Sigmoid colon (tissue), 7 donors: ENCODE measurements around the gene TBC1D16. TPM values are rescaled to one million over a fixed set of nuclear protein-coding genes. Genes with fewer than 3 reads are reported as not detected.

Experiments used
- DNase-seq: peaks from one replicate; pipeline ENCODE4 v3.0.0-alpha.2; 2019
- H3K27ac ChIP-seq, 4 donors: fragments of 200-600 bp; sonication (generic); one replicate each; pipeline ENCODE4 v1.5.1; 2016 to 2019; ENCODE audit warnings: mild to moderate bottlenecking in 1 of 4
- H3K27me3 ChIP-seq, 3 donors: fragments of 200-600 bp; sonication (generic); one replicate each; pipeline ENCODE4 v1.5.1; 2019; ENCODE audit warnings: mild to moderate bottlenecking in 1 of 3
- H3K36me3 ChIP-seq, 4 donors: fragments of 200-600 bp; sonication (generic); one replicate each; pipeline ENCODE4 v1.5.1; 2016 to 2019
- H3K4me1 ChIP-seq, 4 donors: fragments of 200-600 bp; sonication (generic); one replicate each; pipeline ENCODE4 v1.5.1; 2017 to 2019
- H3K4me3 ChIP-seq, 4 donors: fragments of 200-600 bp; sonication (generic); one replicate each; pipeline ENCODE4 v1.5.1; 2017 to 2019; ENCODE audit warnings: mild to moderate bottlenecking in 2 of 4, moderate library complexity in 1 of 4
- H3K9me3 ChIP-seq, 4 donors: fragments of 200-600 bp in 3 of 4; sonication (generic) in 3 of 4; one replicate each; pipeline versions ENCODE4 v1.5.1 to v1.6.1; 2013 to 2019
- CTCF ChIP-seq, 4 experiments: fragments of 450-650 bp in 3 of 4; fragments of 200-600 bp in 1 of 4; IDR thresholded peaks; one replicate each; pipeline ENCODE4 v1.5.1; 2016 to 2019; ENCODE audit warnings: antibody characterized with exemption in 4 of 4, mild to moderate bottlenecking in 3 of 4, moderate library complexity in 2 of 4
- EP300 ChIP-seq, 4 donors: sonication (generic); formaldehyde crosslinking; IDR thresholded peaks; one replicate each; pipeline ENCODE4 v1.6.1; 2017; ENCODE audit warnings: antibody characterized with exemption in 4 of 4
- POLR2A ChIP-seq, 2 donors: fragments of 450-650 bp; IDR thresholded peaks; one replicate each; pipeline ENCODE4 v1.6.1; 2016; ENCODE audit warnings: antibody characterized with exemption in 2 of 2, mild to moderate bottlenecking in 2 of 2, moderate library complexity in 2 of 2
- POLR2AphosphoS5 ChIP-seq, 4 donors: sonication (generic); formaldehyde crosslinking; IDR thresholded peaks; one replicate each; pipeline ENCODE4 v1.6.1; 2017; ENCODE audit warnings: antibody characterized with exemption in 4 of 4
- WGBS, 2 donors: extraction: QIAGEN DNeasy Blood & Tissue Kit; methylation state at CpG; one replicate each; pipeline ENCODE4 v1.1.7; 2013; 5-methylcytosine and 5-hydroxymethylcytosine counted together
- intact Hi-C: fragments of 100-400 bp; cut with DNase I; formaldehyde crosslinking; loops from one replicate; pipeline ENCODE4 v1.15.1; 2023
- polyA plus RNA-seq, 3 donors: library from polyadenylated mRNA; stranded (reverse); fragments of 200-250 nt; gene quantifications; one replicate each; pipeline ENCODE4 v1.2.3, GENCODE V29; 2013
- total RNA-seq, 4 donors: library from RNA; depleted of rRNA; stranded (reverse); fragments of >200 nt; gene quantifications; one replicate each; pipeline ENCODE4 v1.1.0, GENCODE V29; 2016
- donor health status: healthy with polysubstance abuse.
- donor health status: Bipolar disorder and iron deficiency.
- donor health status: healthy.

The TBC1D16 gene
- total and polyA plus RNA-seq, 7 donors, result 3.6 to 21.9 (median 15.7) TPM

GRCh38 chr17:79984877-79985276 lies 50.8 kb downstream of the TBC1D16 start:
- Histone ChIP-seq H3K9me3 (no peaks in the 10 kb centered on the region), H3K4me3 (no peak overlapping the region), H3K27ac (no peak overlapping the region), H3K36me3 (no peaks in the 10 kb centered on the region), H3K4me1 (peaks cover 0 to 41% (median 33%) of the 10 kb centered on the region in 4 donors), H3K27me3 (no peaks in the 10 kb centered on the region)
- 48 to 65% methylated on average over 10 of the region's 10 CpGs for WGBS, 2 donors
- intact Hi-C loops, result no loop called here
- peak; percentile 25 for DNase-seq
- TF ChIP-seq POLR2AphosphoS5 (IDR thresholded peaks at IDR 0.05) (no peak), EP300 (IDR thresholded peaks at IDR 0.05) (no peak), POLR2A (IDR thresholded peaks at IDR 0.05) (no peak), CTCF (IDR thresholded peaks at IDR 0.05) (no peak)

GRCh38 chr17:79984045-79984840 lies 51.4 kb downstream of the TBC1D16 start:
- DNase-seq, result no peak
- Histone ChIP-seq H3K4me1 (peaks cover 0 to 41% (median 33%) of the 10 kb centered on the region in 4 donors), H3K4me3 (no peak overlapping the region), H3K36me3 (no peaks in the 10 kb centered on the region), H3K9me3 (no peaks in the 10 kb centered on the region), H3K27me3 (no peaks in the 10 kb centered on the region), H3K27ac (no peak overlapping the region)
- no peak for TF ChIP-seq POLR2AphosphoS5 (IDR thresholded peaks at IDR 0.05)
- no peak for TF ChIP-seq CTCF (IDR thresholded peaks at IDR 0.05)
- no peak for TF ChIP-seq EP300 (IDR thresholded peaks at IDR 0.05)
- TF ChIP-seq POLR2A (IDR thresholded peaks at IDR 0.05), result no peak
- intact Hi-C loops, result no loop called here
- WGBS, 2 donors, result 87 to 90% methylated on average over 5 of the region's 5 CpGs

DNA sequence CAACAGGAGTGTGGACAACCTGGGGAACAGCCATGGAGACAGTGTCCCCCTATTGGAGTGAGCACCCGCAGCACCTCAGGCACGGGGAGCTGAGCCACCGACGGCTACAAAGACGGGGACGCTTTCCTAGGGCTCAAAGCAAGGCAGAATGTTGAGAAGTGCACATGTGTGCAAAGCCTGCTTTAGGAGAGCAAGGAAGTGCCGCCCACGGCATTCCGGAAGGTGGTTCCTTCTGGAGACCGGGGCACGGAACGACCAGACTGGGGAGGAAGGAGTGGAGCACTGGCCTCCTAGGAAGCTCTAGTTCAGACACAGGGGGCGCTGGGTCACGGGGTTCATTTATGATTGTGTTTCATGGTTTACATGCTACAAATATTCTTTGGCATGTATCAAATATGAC lies 52.2 kb downstream of the TBC1D16 start:
- intact Hi-C loops, result no loop called here
- Histone ChIP-seq H3K4me3 (no peak overlapping the region), H3K36me3 (no peaks in the 10 kb centered on the region), H3K4me1 (peaks cover 0 to 40% (median 31%) of the 10 kb centered on the region in 4 donors), H3K9me3 (no peaks in the 10 kb centered on the region), H3K27me3 (no peaks in the 10 kb centered on the region), H3K27ac (no peak overlapping the region)
- TF ChIP-seq CTCF (IDR thresholded peaks at IDR 0.05) (no peak), POLR2A (IDR thresholded peaks at IDR 0.05) (no peak), EP300 (IDR thresholded peaks at IDR 0.05) (no peak), POLR2AphosphoS5 (IDR thresholded peaks at IDR 0.05) (no peak)
- peak; percentile 53 for DNase-seq
- 92 to 94% methylated on average over 14 of the region's 14 CpGs for WGBS, 2 donors

GRCh38 chr17:79982986-79983385 lies 52.7 kb downstream of the TBC1D16 start:
- WGBS, 2 donors, result 89 to 93% methylated on average over 17 of the region's 17 CpGs
- intact Hi-C loops, result no loop called here
- H3K4me1 ChIP-seq, result peaks cover 0 to 37% (median 26%) of the 10 kb centered on the region in 4 donors
- H3K27me3 ChIP-seq, result no peaks in the 10 kb centered on the region
- H3K9me3 ChIP-seq, result no peaks in the 10 kb centered on the region
- H3K36me3 ChIP-seq, result no peaks in the 10 kb centered on the region
- no peak overlapping the region for H3K4me3 ChIP-seq
- H3K27ac ChIP-seq, result no peak overlapping the region
- TF ChIP-seq CTCF (IDR thresholded peaks at IDR 0.05) (no peak), POLR2A (IDR thresholded peaks at IDR 0.05) (no peak), EP300 (IDR thresholded peaks at IDR 0.05) (no peak), POLR2AphosphoS5 (IDR thresholded peaks at IDR 0.05) (no peak)
- peak; percentile 58 for DNase-seq
